GM19238 (cell line): ENCODE results near the gene ANKUB1.

ENCODE experiments used
- DNase-seq: peaks from one replicate; pipeline ENCODE4 v3.0.0; 2011; ENCODE audit warnings: low spot score; ENCODE audit not compliant: insufficient read length

ANKUB1 gene

DNA sequence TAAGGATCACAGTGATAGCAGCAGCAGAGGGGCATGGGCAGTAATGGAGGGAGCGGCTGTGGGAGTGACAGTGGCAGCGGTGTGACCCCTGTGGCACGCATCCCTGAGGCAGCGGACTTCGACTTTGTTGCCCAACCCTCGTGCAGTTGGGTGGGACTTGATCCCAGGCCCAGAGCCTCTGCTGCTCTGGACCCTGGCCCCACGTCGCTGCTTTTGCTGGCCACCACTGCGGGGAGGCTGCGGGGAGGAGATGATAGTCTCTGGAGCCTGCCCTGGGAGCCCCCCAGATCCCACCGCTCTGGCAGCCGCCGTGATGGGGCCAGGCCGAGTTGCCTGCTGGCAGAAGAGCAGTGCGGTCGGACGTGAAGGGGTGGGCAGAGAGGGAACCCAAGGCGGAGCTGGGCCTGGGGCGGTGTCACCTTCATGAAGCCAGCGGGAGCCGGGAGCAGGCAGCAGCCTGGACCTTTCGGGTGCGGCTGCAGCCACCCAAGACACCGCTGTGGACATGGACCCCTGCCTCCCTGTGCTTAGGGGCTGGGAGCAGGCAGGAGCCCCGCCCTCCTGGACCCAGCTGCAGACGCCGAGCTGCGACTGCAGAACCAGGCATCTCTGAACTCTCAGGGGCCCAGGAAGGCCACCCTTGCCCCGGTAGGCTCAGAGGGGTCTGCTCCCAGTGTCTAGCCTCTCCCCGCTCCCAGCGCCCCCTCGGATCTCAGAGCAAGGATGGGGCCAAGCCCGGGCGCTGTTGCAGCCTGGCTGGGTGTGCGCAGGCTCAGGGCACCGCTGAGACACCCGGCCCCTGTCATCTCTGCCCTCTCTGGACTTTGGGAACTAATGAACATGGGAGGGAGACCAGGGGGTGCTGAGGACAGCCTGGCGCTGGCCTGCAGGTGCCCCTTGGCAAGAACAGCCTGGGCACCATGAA, 78.4 kb downstream of the ANKUB1 start:
- DNase-seq: no peak
